GM19328 (cell line): Measurements from ENCODE around the gene VAT1L.

Experiments used
- ATAC-seq: cut with Tn5 transposase; IDR thresholded peaks from one replicate; pipeline ENCODE4 v1.9.1; 2021; ENCODE audit warnings: mild to moderate bottlenecking, moderate library complexity; ENCODE audit not compliant: unreplicated experiment

VAT1L gene

DNA sequence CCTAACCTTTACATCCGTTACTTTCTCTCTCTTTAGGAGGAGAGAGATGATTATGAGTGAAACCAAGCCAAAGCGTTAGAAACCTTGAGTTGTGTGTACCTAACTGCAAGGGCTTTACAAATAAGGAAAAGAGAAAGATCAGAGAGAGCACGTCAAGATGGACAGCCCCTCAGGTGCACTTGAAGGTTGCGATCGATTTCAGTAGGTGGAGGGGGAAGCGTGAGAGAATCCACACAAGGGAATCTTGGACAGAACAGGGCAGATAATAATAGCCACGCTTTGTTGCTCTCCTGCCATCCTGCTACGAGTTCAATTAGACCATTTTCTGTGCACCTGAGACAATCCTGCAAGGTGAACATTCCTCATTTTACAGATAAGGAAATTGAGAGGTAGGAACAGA is 78.4 kb downstream of the VAT1L start:
- ATAC-seq: no peak

DNA sequence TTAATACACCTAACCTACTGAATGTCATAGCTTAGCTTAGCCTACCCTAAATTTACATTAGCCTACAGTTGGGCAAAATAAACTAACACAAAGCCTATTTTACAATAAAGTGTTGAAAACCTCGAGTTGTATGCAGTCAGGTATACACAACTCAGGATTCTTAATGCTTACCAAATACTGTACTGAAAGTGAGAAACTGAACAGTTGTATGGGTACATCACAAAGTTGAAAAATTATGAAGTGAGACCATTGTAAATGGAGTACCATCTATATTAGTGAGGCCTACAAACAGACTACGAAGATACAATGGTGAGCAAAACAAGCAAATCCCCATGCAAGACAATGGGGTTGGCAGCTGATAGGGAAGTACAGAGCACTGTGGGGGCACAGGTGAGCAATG is 79.7 kb downstream of the VAT1L start:
- ATAC-seq: peak; percentile 18

DNA sequence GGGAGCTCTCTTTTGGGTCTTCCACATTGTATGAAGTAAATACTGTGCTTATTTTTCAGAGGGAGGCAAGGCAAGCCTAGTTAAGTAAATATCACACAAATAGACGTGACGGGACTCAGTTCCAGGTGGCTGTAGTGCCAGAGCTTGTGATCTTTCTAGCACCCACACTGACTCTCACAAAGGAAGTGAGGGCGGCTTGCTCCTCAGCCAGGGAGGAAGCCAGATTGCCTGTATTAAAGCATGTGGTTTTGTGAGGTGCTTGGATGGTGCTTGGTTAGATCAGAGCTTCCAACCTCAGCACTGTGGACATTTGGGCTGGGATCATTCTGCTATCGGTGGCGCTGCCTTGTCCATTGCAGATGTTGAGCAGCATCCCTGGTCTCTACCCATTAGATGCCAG is 80.1 kb downstream of the VAT1L start:
- peak; percentile 86 for ATAC-seq

- no peak for ATAC-seq
These were observed 81.8 kb downstream of the VAT1L start for GRCh38 chr16:77869997-77870813.

- no peak for ATAC-seq
These were observed 83.6 kb downstream of the VAT1L start for GRCh38 chr16:77871932-77872331.

DNA sequence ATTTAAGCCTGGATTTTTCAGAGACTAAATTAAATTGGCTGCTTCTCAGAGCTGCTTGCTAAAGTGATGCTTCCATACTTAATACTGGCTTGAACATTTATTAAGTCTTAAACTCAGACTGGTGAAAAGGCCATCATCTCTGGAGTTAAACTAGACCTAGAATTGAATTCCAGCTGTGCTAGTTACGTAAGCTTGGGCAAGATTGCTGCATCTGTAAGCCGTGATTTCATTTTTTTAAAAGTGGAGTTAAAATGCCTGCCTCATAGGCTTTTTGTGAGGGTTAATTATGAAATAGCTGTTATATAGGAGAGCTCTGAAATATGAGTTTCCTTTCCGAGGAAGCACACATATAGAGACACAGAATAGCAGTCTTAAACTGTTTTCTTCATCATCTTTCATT is 84.7 kb downstream of the VAT1L start:
- no peak for ATAC-seq

DNA sequence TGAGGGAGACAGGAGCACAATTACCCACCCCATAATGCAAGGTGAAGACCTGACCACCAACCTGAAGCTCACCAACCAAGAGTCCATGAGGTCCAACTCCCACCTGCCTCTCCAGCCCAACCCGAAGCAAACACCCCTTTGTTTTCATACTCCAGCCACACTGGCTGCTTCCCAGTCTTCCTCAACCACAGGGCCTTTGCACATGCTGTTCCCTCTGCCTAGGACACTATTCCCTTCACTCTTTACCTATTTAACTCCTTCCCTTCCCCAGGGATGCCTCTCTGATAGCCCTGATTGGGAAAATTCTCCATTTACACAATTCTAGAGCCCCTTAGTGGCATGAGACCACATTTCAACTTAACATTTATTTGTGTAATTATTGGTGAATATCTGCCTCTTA is 86.0 kb downstream of the VAT1L start:
- ATAC-seq: no peak

- no peak for ATAC-seq
These were observed 88.4 kb downstream of the VAT1L start for GRCh38 chr16:77876776-77877175.

DNA sequence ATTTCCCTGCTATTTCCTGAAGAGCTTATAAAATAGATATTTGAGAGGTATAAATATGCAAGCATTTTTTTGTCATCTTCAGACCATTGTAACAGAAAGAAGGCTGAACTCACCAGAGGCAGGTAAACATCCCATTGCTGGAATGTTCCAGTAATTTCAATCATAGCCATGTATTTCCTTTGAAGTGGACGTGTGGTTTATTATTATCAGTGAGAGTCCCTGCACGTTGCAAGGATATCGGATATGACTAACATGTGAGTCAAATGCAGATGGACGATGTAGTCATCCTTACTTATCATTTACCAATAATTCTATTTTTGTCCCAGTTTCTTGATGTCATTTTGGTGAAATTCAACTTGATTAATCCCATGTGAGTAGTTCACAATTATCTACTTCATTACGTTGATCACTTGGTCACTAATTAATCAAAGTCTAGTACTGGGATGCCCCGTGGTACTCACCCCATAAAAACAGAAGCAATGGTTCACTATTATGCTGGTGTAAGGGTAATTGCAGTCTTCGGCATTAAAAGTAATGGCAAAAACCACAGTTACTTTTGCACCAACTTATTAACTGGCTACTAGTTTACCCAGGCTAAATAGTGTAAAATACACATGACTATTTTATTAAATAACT is 89.5 kb downstream of the VAT1L start:
- ATAC-seq: no peak

- ATAC-seq: no peak
These were observed 93.1 kb downstream of the VAT1L start for GRCh38 chr16:77881355-77882030.

DNA sequence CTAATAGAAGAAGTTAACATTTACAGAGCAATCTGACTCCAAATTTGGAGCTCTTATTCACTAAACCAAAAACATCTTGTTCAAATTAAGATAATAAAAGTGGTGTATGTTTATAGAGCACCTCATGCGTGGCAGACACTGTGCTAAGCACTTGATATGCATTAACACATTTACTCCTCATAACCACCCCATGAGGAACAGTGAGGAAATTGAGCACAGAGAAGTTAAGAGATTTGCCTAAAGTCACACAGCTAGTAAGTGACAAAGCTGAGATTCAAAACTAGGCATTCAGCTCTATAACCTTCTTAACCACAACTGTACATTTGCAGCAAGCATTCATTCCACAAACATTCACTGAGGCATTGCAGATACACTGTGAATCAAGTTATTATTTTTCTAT is 94.0 kb downstream of the VAT1L start:
- ATAC-seq: no peak

GRCh38 chr16:77885571-77886295 is 97.4 kb downstream of the VAT1L start:
- no peak for ATAC-seq

DNA sequence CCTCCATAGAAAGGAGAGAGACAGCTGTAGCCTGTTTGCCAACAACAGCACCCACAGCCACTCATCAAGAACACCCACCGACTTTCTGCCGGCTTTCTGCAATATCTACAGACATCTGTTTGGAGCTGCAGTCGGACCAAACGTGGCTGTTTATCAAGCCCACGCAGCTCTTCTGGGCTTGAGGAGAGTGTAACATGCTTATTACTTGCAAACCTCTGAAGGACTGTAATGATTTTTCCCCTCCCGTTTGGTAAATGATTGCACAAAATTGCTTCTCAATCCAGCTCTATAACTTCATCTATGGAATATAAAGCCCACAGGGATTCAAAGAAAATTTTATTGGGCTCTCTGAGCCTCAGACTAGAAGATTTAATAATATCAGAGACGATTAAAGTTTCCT is 100.5 kb downstream of the VAT1L start:
- no peak for ATAC-seq

GRCh38 chr16:77890075-77890474 is 101.7 kb downstream of the VAT1L start:
- ATAC-seq: no peak

DNA sequence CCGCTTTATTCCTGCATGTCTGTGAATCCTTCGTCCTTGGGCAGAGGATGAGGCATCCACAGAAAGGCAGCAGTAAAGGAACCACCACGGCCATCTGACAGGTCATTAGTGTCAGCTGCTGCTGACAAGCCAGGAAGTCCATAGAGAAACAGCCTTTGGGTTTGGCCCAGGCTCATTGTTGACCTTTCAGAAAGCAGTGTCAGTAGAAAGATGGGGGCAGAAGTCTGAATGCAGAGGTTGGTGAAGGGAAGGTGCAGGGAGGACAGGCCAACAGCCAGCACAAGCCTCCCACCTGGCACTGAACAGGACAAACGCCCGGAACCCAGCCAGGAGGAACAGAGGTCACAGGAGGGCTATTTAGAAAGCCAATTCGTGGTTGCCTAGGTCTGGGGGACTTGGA is 105.8 kb downstream of the VAT1L start:
- no peak for ATAC-seq

DNA sequence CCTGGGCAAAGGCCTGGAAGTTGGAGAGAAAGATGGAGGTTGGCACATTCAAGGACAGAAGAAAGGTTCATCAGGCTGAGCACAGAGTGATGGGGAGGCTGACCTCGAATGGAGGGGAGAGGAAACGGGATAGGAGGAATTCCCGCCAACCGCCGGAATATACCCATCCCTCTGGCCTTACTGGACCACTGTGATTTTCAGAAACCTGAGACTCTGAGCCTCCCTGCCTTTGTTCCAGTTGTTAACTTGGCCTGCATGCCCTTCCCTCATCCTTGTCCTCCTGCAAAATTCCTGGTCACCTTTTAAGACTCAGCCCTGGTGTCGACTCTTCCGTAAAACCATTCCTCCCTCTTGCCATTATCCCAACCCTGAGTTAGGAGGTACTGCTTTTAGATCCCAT is 107.6 kb downstream of the VAT1L start:
- ATAC-seq: no peak

DNA sequence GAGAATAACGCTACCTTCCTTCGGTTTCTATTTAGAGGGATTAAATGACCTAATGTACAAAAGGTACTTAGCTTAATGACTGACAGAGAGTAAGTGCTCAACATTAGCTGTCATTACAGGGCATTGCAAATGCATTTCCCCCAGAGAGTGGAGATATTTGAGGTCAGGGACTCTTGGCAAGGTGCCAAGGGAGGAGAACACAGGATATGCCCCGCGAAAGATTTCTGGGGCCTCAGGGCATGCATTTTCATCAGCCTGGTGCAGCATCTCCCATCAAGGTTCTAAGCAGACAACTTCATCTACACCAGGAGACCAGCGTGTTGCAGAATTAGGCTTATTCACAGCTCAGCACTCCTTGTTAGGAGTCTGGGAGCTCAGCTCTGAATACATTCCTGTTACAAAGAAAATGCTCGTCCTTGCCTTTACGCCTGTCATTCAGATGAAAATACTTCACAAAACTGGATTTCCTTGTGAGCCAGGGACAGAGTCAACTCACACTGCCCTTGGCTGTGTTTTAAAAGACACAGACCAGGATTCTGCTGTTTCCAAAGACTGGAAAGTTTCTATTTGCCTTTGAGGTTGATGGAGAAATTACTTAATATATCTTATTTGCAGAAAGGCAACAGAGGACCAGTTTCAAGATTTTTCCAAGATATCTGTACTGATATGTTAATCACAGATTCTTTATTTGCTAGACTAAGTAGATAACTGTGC is 108.2 kb downstream of the VAT1L start:
- ATAC-seq: no peak

DNA sequence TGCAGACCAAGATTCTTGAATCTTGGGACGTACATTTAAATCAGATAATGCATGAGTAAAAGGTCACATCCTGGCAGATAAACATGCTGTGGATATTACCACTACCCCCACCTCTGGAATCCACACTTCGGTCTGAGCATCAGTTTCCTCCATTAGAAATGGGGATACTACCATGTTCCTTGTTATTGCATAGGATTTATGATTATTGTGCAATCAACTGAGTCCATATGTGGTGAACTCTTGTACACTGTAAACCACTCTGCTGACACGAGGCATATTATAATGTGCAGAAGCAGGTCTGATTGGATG is 108.7 kb downstream of the VAT1L start:
- no peak for ATAC-seq

DNA sequence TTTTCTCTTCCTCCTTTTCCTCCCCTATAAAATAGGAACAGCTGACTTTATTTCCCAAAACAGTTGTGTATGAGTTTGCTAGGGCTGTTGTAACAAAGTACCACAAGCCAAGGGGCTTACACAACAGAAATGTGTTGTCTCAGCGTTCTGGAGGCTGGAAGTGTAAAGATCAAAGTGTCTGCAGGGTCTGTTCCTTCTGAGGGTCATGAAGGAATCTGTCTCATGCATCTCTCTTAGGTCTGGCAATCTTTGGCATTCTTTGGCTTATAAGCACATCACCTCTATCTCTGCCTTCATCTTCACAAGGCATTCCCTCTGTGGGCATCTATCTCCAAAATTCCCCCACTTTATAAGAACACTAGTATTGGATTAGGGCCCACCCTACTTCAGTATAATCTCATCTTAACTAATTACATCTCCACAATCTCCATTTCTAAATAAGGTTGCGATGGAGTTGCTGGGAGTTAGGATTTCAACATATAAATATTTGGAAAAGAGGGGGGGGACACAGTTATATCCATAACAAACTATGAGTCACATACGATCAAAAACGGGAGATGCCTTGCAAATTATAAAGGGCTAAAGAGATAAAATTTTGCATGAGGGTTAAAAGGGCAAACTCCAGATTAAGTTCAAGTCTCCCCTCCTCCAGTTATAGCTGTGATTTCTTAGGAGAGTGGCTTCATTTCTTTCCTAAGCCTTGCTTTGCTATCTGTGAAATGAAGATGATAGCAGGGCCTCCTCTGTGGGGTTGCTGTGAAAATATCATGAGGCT is 109.7 kb downstream of the VAT1L start:
- no peak for ATAC-seq

GRCh38 chr16:77898671-77899211 is 110.4 kb downstream of the VAT1L start:
- ATAC-seq: no peak
